ENCODE data around the gene AUTS2. TPM values are rescaled to one million over a fixed set of nuclear protein-coding genes. Genes with fewer than 3 reads are reported as not detected.

Gene AUTS2
- total RNA-seq, 1 donor from 2014 or later, result 56.0 TPM

GRCh38 chr7:70693321-70693685 is 1095.0 kb downstream of the AUTS2 start:
- H3K36me3 ChIP-seq, result no peaks in the 10 kb centered on the region
- peak; percentile 69 for DNase-seq
- peak overlapping the region; percentile 60 for H3K27ac ChIP-seq
- TF ChIP-seq, protein P1, sequence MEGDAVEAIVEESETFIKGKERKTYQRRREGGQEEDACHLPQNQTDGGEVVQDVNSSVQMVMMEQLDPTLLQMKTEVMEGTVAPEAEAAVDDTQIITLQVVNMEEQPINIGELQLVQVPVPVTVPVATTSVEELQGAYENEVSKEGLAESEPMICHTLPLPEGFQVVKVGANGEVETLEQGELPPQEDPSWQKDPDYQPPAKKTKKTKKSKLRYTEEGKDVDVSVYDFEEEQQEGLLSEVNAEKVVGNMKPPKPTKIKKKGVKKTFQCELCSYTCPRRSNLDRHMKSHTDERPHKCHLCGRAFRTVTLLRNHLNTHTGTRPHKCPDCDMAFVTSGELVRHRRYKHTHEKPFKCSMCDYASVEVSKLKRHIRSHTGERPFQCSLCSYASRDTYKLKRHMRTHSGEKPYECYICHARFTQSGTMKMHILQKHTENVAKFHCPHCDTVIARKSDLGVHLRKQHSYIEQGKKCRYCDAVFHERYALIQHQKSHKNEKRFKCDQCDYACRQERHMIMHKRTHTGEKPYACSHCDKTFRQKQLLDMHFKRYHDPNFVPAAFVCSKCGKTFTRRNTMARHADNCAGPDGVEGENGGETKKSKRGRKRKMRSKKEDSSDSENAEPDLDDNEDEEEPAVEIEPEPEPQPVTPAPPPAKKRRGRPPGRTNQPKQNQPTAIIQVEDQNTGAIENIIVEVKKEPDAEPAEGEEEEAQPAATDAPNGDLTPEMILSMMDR (IDR thresholded peaks at IDR 0.05), result no peak
- peak overlapping the region; percentile 81 for H3K4me3 ChIP-seq
- intact Hi-C loops (cut with DNase I), result loop anchor here (10.0 kb wide), 1 partner anchor 649 kb away; no protein-coding TSS in a partner anchor
- peaks cover 11% of the 10 kb centered on the region for H3K4me1 ChIP-seq
- no peaks in the 10 kb centered on the region for H3K9me3 ChIP-seq
- ATAC-seq, result peak; percentile 50
- no peaks in the 10 kb centered on the region for H3K27me3 ChIP-seq

GRCh38 chr7:70693686-70694433 is 1095.6 kb downstream of the AUTS2 start:
- H3K27ac ChIP-seq, result peak overlapping the region; percentile 60
- no peaks in the 10 kb centered on the region for H3K36me3 ChIP-seq
- intact Hi-C loops (cut with DNase I), result loop anchor here (10.0 kb wide), 1 partner anchor 649 kb away; no protein-coding TSS in a partner anchor
- H3K9me3 ChIP-seq, result no peaks in the 10 kb centered on the region
- TF ChIP-seq, protein P1 (IDR thresholded peaks at IDR 0.05), result peak; percentile 32
- ATAC-seq, result peak; percentile 91
- DNase-seq, result peak; percentile 91
- H3K27me3 ChIP-seq, result no peaks in the 10 kb centered on the region
- peaks cover 11% of the 10 kb centered on the region for H3K4me1 ChIP-seq
- H3K4me3 ChIP-seq, result peak overlapping the region; percentile 81

- H3K4me3 ChIP-seq, result peak overlapping the region; percentile 81
- peaks cover 11% of the 10 kb centered on the region for H3K4me1 ChIP-seq
- no peaks in the 10 kb centered on the region for H3K9me3 ChIP-seq
- H3K27ac ChIP-seq, result peak overlapping the region; percentile 79
- intact Hi-C loops (cut with DNase I), result loop anchor here (10.0 kb wide), 1 partner anchor 650 kb away; no protein-coding TSS in a partner anchor
- peaks cover 5% of the 10 kb centered on the region for H3K36me3 ChIP-seq
- H3K27me3 ChIP-seq, result no peaks in the 10 kb centered on the region
- DNase-seq (peak; percentile 74), ATAC-seq (peak; percentile 51)
- TF ChIP-seq, protein P1 (IDR thresholded peaks at IDR 0.05), result no peak
Observed at GRCh38 chr7:70694434-70694970, 1096.2 kb downstream of the AUTS2 start.

DNA sequence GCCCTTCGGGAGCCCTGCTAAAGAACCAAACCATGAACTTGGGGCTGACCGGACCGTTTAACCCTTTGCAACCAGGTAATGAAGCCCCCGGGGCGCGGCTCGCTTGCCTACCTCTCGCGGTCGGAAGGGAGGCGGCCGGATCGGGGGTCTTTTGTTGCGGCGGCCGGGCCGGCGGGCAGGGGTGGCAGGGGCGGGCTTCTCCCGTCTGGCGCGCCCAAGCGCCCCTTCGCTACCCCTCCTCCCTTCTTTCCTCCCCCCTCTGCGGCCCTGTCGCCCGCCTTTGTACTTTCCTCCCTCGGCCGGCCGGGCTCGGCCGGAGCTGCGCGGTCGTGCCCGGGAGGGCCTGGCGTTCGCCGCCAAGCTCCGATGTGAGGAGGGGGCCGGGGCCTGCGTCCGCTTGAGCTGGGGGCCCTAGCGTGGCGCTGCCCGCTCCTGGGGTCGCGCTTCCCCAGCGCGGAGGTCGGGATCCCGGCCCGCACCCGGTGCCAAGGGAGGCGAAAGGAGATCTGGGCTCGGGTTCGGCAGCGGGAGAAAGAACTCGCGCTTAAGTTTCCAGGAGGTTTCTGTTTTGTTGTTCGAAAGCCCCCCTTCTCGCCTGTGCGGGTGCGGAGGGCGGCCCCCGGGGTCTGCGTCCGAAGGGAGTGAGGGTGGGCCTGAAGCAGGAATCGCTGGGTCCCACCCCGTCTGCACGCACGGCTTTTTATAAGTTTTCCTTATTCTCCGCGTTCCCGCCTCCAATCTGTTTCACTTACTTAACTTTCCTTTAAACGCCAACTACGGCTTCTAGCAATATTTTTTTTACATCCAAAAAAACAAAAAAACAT is 1096.9 kb downstream of the AUTS2 start:
- Histone ChIP-seq H3K4me3 (peak overlapping the region; percentile 81), H3K27ac (peak overlapping the region; percentile 79), H3K27me3 (no peaks in the 10 kb centered on the region), H3K36me3 (peaks cover 6% of the 10 kb centered on the region), H3K4me1 (peaks cover 11% of the 10 kb centered on the region), H3K9me3 (no peaks in the 10 kb centered on the region)
- TF ChIP-seq, protein P1 (IDR thresholded peaks at IDR 0.05), result no peak
- peak; percentile 69 for DNase-seq
- ATAC-seq, result peak; percentile 25
- intact Hi-C loops (cut with DNase I), result loop anchor here (10.0 kb wide), 1 partner anchor 650 kb away; no protein-coding TSS in a partner anchor

DNA sequence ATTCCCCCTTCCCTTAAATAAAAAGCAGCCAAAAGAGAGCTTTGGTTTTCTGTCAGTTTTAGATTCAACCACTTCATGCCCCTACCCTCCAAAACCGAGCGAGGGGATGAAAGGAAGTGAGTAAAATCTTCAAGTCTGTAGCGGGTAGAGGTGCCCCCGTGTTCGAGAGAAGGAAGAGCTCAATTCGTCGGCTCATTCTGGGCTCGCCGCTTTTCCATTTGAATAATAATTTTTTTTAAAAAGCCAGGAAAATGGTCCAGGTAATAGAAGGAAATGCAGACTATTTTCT is 1097.5 kb downstream of the AUTS2 start:
- TF ChIP-seq, protein P1 (IDR thresholded peaks at IDR 0.05), result no peak
- ATAC-seq, result no peak
- intact Hi-C loops (cut with DNase I), result loop anchor here (10.0 kb wide), 1 partner anchor 651 kb away; no protein-coding TSS in a partner anchor

More for the DNA sequence above, 1097.5 kb downstream of the AUTS2 start:
- Histone ChIP-seq H3K4me1 (peaks cover 11% of the 10 kb centered on the region), H3K27ac (peak overlapping the region; percentile 79), H3K4me3 (peak overlapping the region; percentile 81), H3K27me3 (no peaks in the 10 kb centered on the region), H3K36me3 (peaks cover 6% of the 10 kb centered on the region), H3K9me3 (no peaks in the 10 kb centered on the region)
- DNase-seq, result no peak
